Parathyroid adenoma (tissue), 2 donors: ENCODE measurements around the gene PTEN.
"Not testable (repeated sequence)": the region's sequence is repeated elsewhere in the genome, so short reads cannot be mapped to it uniquely, and the experiment has no call there.

ENCODE experiments used
- H2AFZ ChIP-seq: fragments of 300-600 bp; sonication (generic); one replicate; pipeline ENCODE4 v1.7.0; 2017; ENCODE audit warnings: antibody characterized with exemption, mild to moderate bottlenecking
- H3K27ac ChIP-seq: fragments of 300-600 bp; sonication (generic); one replicate; pipeline ENCODE4 v1.7.0; 2017
- H3K27me3 ChIP-seq: fragments of 300-600 bp; sonication (generic); one replicate; pipeline ENCODE4 v1.7.0; 2017; ENCODE audit warnings: low read length; ENCODE audit not compliant: control insufficient read depth, insufficient read depth
- H3K36me3 ChIP-seq: fragments of 300-600 bp; sonication (generic); one replicate; pipeline ENCODE4 v1.7.0; 2017; ENCODE audit warnings: low read length; ENCODE audit not compliant: control insufficient read depth, insufficient read depth
- H3K4me1 ChIP-seq: fragments of 300-600 bp; sonication (generic); one replicate; pipeline ENCODE4 v1.7.0; 2017; ENCODE audit warnings: control low read depth
- H3K4me2 ChIP-seq: fragments of 300-600 bp; sonication (generic); one replicate; pipeline ENCODE4 v1.7.0; 2017; ENCODE audit warnings: low read length
- H3K4me3 ChIP-seq: fragments of 300-600 bp; sonication (generic); one replicate; pipeline ENCODE4 v1.7.0; 2017; ENCODE audit warnings: low read depth, low read length
- H3K79me2 ChIP-seq: fragments of 300-600 bp; sonication (generic); one replicate; pipeline ENCODE4 v1.7.0; 2017; ENCODE audit warnings: control low read depth
- H3K9ac ChIP-seq: fragments of 300-600 bp; sonication (generic); one replicate; pipeline ENCODE4 v1.7.0; 2017; ENCODE audit warnings: mild to moderate bottlenecking
- H3K9me3 ChIP-seq: fragments of 300-600 bp; sonication (generic); one replicate; pipeline ENCODE4 v1.7.0; 2017; ENCODE audit warnings: low read length; ENCODE audit not compliant: control insufficient read depth
- TF ChIP-seq, protein P1 (sequence below): fragments of 300-600 bp; sonication (generic); IDR thresholded peaks from one replicate; pipeline ENCODE4 v1.7.0; 2017; ENCODE audit warnings: antibody characterized with exemption, mild to moderate bottlenecking
- donor health status: primary hyperparathyroidism.

The PTEN gene

DNA sequence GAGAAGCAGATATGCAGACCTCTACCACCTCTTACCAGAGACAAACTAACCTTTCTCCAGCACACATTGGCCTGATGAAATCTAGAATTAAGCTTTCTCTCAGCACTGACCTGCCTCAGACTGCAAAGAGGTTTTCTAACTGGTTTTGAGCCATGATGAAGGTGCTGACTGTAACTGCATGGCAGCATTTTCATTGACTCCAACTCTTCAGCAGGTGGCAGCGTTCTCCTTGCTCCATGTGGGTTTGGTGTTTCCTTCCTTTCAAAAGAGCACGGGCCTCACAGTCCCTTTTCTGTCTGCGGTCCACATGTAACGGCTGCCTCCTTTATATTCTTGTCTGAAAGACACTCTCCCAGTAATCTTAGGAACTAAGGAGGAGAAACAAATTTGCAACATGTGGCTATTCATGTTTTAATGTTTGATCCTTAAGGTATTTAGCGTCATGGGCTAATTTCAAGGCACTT is 12.7 kb upstream of the PTEN start:
- H3K9ac ChIP-seq = no peak overlapping the region

DNA sequence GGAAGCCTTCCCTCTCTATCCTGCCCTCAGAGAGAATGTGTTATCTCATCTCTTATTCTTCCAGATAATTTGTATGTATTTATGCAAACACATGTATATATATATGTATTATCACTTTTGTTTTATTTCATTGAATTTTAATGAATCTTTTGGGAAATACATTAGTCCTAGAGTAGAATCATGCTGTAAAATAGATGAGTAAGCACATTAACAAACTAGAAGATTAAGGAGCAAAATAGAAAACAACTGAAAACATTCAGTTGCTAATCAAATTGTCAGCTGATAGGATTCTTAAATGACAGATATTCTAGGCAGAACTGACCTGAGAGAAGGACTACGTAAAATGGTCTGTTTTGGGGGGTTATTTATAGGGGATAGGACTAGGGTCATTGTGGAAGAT is 11.3 kb upstream of the PTEN start:
- Histone ChIP-seq H3K27ac (no peak overlapping the region), H3K27me3 (no peaks in the 10 kb centered on the region), H3K4me3 (no peak overlapping the region), H2AFZ (no peak overlapping the region), H3K9ac (no peak overlapping the region), H3K9me3 (no peaks in the 10 kb centered on the region), H3K36me3 (no peaks in the 10 kb centered on the region), H3K4me1 (no peaks in the 10 kb centered on the region), H3K4me2 (no peak overlapping the region), H3K79me2 (no peaks in the 10 kb centered on the region)
- TF ChIP-seq, protein P1, sequence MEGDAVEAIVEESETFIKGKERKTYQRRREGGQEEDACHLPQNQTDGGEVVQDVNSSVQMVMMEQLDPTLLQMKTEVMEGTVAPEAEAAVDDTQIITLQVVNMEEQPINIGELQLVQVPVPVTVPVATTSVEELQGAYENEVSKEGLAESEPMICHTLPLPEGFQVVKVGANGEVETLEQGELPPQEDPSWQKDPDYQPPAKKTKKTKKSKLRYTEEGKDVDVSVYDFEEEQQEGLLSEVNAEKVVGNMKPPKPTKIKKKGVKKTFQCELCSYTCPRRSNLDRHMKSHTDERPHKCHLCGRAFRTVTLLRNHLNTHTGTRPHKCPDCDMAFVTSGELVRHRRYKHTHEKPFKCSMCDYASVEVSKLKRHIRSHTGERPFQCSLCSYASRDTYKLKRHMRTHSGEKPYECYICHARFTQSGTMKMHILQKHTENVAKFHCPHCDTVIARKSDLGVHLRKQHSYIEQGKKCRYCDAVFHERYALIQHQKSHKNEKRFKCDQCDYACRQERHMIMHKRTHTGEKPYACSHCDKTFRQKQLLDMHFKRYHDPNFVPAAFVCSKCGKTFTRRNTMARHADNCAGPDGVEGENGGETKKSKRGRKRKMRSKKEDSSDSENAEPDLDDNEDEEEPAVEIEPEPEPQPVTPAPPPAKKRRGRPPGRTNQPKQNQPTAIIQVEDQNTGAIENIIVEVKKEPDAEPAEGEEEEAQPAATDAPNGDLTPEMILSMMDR = no peak

More for the DNA sequence above, 12.7 kb upstream of the PTEN start:
- Histone ChIP-seq H3K4me2 (no peak overlapping the region), H3K79me2 (no peaks in the 10 kb centered on the region), H2AFZ (peak overlapping the region; percentile 16), H3K4me1 (no peaks in the 10 kb centered on the region), H3K27me3 (no peaks in the 10 kb centered on the region), H3K4me3 (no peak overlapping the region), H3K27ac (no peak overlapping the region), H3K9me3 (no peaks in the 10 kb centered on the region), H3K36me3 (no peaks in the 10 kb centered on the region)
- TF ChIP-seq, protein P1 = peak; percentile 68

DNA sequence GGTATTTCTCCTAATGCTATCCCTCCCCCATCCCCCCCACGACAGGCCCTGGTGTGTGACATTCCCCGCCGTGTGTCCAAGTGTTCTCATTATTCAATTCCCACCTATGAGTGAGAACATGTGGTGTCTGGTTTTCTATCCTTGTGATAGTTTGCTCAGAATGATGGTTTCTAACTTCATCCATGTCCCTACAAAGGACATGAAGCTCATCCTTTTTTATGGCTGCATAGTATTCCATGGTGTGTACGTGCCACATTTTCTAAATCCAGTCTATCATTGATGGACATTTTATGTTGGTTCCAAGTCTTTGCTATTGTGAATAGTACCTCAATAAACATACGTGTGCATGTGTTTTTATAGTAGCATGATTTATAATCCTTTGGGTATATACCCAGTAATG is 8.2 kb upstream of the PTEN start:
- not testable (repeated sequence) for H2AFZ ChIP-seq, H3K9ac ChIP-seq, H3K27ac ChIP-seq

DNA sequence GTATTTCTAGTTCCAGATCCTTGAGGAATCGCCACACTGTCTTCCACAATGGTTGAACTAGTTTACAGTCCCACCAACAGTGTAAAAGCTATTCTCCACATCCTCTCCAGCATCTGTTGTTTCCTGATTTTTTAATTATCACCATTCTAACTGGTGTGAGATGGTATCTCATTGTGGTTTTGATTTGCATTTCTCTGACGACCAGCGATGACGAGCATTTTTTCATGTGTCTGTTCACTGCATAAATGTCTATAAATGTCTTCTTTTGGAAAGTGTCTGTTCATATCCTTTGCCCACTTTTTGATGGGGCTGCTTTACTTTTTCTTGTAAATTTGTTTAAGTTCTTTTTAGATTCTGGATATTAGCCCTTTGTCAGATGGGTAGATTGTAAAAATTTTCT is 7.8 kb upstream of the PTEN start:
- not testable (repeated sequence) for H3K4me2 ChIP-seq, H3K9me3 ChIP-seq, H3K27ac ChIP-seq

More for the DNA sequence above, 8.2 kb upstream of the PTEN start:
- not testable (repeated sequence) for H3K79me2 ChIP-seq, H3K36me3 ChIP-seq, H3K4me3 ChIP-seq, H3K27me3 ChIP-seq, H3K9me3 ChIP-seq, H3K4me2 ChIP-seq, H3K4me1 ChIP-seq

DNA sequence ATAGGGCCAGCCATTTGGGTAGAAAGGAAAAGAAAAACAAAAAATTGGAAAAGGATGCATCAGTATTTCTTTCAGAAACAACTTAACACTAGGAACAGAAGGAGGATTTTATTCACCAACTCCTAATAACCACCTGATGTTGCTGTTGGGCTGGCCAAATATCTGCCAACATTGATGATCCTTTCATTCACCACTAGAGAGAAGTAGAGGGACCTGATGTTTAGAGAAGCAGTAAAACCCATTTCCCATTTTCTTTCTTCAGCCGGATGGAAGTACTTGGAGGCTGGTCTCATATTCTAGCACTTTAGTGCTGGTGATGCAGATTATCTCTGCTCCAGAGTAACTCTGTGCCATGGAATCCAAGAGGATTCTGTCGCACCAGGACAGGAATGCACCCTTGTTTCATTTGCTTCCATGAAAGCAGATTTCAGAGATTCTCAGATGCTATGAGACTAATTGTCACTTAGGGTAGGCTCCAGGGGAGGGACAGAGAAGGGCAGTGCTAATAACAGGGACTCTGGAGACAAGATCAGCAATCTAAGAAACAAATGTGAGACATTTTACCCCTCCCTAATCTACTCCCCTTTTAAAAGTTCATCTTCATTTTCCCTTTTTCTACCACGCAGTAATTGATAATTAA is 3.1 kb upstream of the PTEN start:
- H3K27me3 ChIP-seq = no peaks in the 10 kb centered on the region
- no peak overlapping the region for H3K27ac ChIP-seq
- H2AFZ ChIP-seq = peak overlapping the region; percentile 99
- H3K9me3 ChIP-seq = no peaks in the 10 kb centered on the region
- TF ChIP-seq, protein P1 = peak; percentile 46
- no peak overlapping the region for H3K4me3 ChIP-seq
- H3K79me2 ChIP-seq = no peaks in the 10 kb centered on the region
- H3K4me2 ChIP-seq = no peak overlapping the region
- H3K4me1 ChIP-seq = peaks cover 5% of the 10 kb centered on the region
- no peaks in the 10 kb centered on the region for H3K36me3 ChIP-seq
- no peak overlapping the region for H3K9ac ChIP-seq

More for the DNA sequence above, 7.8 kb upstream of the PTEN start:
- not testable (repeated sequence) for H3K27me3 ChIP-seq, H2AFZ ChIP-seq, H3K36me3 ChIP-seq, H3K4me1 ChIP-seq, H3K9ac ChIP-seq, H3K79me2 ChIP-seq, H3K4me3 ChIP-seq
